Right atrium auricular region (tissue), 2 donors: ENCODE results near the gene C10orf105. TPM values are rescaled to one million over a fixed set of nuclear protein-coding genes. Genes with fewer than 3 reads are reported as not detected.
A peak's percentile ranks its signal among the peaks of the same experiment; 100 is the strongest.

ENCODE experiments used
- DNase-seq: peaks from one replicate; pipeline ENCODE4 v3.0.0-alpha.2; 2019; ENCODE audit warnings: low spot score
- H3K27ac ChIP-seq, 2 donors: fragments of 200-600 bp; sonication (generic); 1 replicate in 1 of 2; 2 replicates in 1 of 2; pipeline ENCODE4 v1.5.1; 2016 to 2019
- H3K27me3 ChIP-seq, 2 donors: fragments of 200-600 bp; sonication (generic); one replicate each; pipeline versions ENCODE4 v1.5.1 to v1.6.0; 2017 to 2019
- H3K36me3 ChIP-seq: fragments of 200-600 bp; sonication (generic); one replicate; pipeline ENCODE4 v1.5.1; 2016
- H3K4me1 ChIP-seq, 2 donors: fragments of 200-600 bp; sonication (generic); one replicate each; pipeline versions ENCODE4 v1.5.1 to v1.6.0; 2017 to 2019
- H3K4me3 ChIP-seq, 2 donors: fragments of 200-600 bp; sonication (generic); 1 replicate in 1 of 2; 2 replicates in 1 of 2; pipeline ENCODE4 v1.5.1; 2017 to 2019; ENCODE audit warnings: mild to moderate bottlenecking in 1 of 2, moderate library complexity in 1 of 2
- H3K9me3 ChIP-seq, 2 donors: fragments of 200-600 bp; sonication (generic); one replicate each; pipeline ENCODE4 v1.5.1; 2019
- total RNA-seq, 2 donors: library from RNA; depleted of rRNA; stranded (reverse); fragments of >200 nt; gene quantifications; one replicate each; pipeline ENCODE4 v1.1.0, GENCODE V29; 2016
- TF ChIP-seq, protein P1 (sequence below), 2 donors: fragments of 200-600 bp; sonication (generic); IDR thresholded peaks; one replicate each; pipeline ENCODE4 v1.5.1; 2019; ENCODE audit warnings: antibody characterized with exemption in 2 of 2

The C10orf105 gene
- total RNA-seq, 2 donors from 2014 or later, result 1.3 TPM; not detected in 1

- H3K36me3 ChIP-seq, result no peaks in the 10 kb centered on the region
- DNase-seq, result no peak
- no peaks in the 10 kb centered on the region for H3K9me3 ChIP-seq
- no peak overlapping the region for H3K27ac ChIP-seq
- H3K4me3 ChIP-seq, result no peak overlapping the region
- peaks cover 0 to 29% of the 10 kb centered on the region in 2 donors for H3K4me1 ChIP-seq
- H3K27me3 ChIP-seq, result no peaks in the 10 kb centered on the region
- TF ChIP-seq, protein P1, sequence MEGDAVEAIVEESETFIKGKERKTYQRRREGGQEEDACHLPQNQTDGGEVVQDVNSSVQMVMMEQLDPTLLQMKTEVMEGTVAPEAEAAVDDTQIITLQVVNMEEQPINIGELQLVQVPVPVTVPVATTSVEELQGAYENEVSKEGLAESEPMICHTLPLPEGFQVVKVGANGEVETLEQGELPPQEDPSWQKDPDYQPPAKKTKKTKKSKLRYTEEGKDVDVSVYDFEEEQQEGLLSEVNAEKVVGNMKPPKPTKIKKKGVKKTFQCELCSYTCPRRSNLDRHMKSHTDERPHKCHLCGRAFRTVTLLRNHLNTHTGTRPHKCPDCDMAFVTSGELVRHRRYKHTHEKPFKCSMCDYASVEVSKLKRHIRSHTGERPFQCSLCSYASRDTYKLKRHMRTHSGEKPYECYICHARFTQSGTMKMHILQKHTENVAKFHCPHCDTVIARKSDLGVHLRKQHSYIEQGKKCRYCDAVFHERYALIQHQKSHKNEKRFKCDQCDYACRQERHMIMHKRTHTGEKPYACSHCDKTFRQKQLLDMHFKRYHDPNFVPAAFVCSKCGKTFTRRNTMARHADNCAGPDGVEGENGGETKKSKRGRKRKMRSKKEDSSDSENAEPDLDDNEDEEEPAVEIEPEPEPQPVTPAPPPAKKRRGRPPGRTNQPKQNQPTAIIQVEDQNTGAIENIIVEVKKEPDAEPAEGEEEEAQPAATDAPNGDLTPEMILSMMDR (IDR thresholded peaks at IDR 0.05), result no peak
Measured at GRCh38 chr10:71685554-71686232, 33.9 kb downstream of the C10orf105 start.

GRCh38 chr10:71684356-71685173 lies 35.0 kb downstream of the C10orf105 start:
- TF ChIP-seq, protein P1 (IDR thresholded peaks at IDR 0.05), result no peak
- Histone ChIP-seq H3K4me1 (peaks cover 0 to 35% of the 10 kb centered on the region in 2 donors), H3K9me3 (no peaks in the 10 kb centered on the region), H3K27ac (no peak overlapping the region), H3K36me3 (no peaks in the 10 kb centered on the region), H3K27me3 (no peaks in the 10 kb centered on the region), H3K4me3 (no peak overlapping the region)
- no peak for DNase-seq

- no peaks in the 10 kb centered on the region for H3K36me3 ChIP-seq
- H3K27ac ChIP-seq, result no peak overlapping the region
- H3K4me3 ChIP-seq, result no peak overlapping the region
- H3K27me3 ChIP-seq, result no peaks in the 10 kb centered on the region
- TF ChIP-seq, protein P1 (IDR thresholded peaks at IDR 0.05), result no peak
- H3K4me1 ChIP-seq, result peaks cover 0 to 43% of the 10 kb centered on the region in 2 donors
- H3K9me3 ChIP-seq, result no peaks in the 10 kb centered on the region
- no peak for DNase-seq
Measured at GRCh38 chr10:71683301-71683700, 36.3 kb downstream of the C10orf105 start.

DNA sequence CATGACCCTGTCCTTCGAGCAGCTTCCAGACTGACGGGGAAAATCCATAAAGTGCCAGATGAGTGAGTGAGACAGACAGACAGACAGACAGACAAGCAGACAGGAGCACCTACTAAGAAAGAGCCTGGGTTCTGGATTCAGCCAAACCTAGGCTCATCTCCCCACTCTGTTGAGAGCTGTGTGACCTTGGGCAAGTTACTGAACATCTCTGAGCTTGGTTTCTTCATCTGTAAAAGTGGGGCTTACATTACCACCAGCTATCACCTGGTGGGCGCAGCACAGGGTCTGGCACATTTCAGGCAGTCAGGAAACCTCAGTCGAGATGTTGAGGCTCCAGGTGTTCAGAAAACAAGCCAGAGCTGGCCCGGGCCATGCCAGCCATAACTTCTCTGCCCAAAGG lies 37.6 kb downstream of the C10orf105 start:
- TF ChIP-seq, protein P1 (IDR thresholded peaks at IDR 0.05), result no peak
- no peak for DNase-seq
- peaks cover 0 to 39% of the 10 kb centered on the region in 2 donors for H3K4me1 ChIP-seq
- H3K9me3 ChIP-seq, result no peaks in the 10 kb centered on the region
- no peaks in the 10 kb centered on the region for H3K27me3 ChIP-seq
- no peak overlapping the region for H3K27ac ChIP-seq
- no peaks in the 10 kb centered on the region for H3K36me3 ChIP-seq
- H3K4me3 ChIP-seq, result no peak overlapping the region

DNA sequence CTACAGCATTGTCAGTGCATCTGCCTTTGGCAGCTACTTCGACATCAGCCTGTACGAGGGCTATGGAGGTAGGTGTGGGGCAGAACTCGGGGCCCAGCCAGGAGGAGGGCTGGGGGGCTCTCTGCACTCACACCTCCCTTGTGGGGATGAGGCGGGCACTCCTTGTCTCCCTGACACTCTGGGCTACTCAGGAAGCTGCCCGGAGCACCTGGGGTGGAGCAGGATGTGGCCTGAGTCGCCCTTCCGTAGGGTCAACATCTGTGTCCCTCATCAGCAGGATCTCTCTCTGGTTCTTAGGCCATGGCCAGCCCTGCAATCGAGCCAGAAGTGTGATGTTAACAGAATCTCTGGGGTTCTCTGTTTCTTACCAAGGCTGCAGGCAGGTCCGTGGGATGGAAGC lies 40.2 kb downstream of the C10orf105 start:
- no peaks in the 10 kb centered on the region for H3K9me3 ChIP-seq
- DNase-seq, result no peak
- TF ChIP-seq, protein P1 (IDR thresholded peaks at IDR 0.05), result no peak
- no peaks in the 10 kb centered on the region for H3K27me3 ChIP-seq
- H3K27ac ChIP-seq, result peak overlapping the region in 1 of 2 donors; percentile 2
- peaks cover 0 to 23% of the 10 kb centered on the region in 2 donors for H3K4me1 ChIP-seq
- no peaks in the 10 kb centered on the region for H3K36me3 ChIP-seq
- no peak overlapping the region for H3K4me3 ChIP-seq
